ENCODE measurements around the gene RGS6.

Gene RGS6

DNA sequence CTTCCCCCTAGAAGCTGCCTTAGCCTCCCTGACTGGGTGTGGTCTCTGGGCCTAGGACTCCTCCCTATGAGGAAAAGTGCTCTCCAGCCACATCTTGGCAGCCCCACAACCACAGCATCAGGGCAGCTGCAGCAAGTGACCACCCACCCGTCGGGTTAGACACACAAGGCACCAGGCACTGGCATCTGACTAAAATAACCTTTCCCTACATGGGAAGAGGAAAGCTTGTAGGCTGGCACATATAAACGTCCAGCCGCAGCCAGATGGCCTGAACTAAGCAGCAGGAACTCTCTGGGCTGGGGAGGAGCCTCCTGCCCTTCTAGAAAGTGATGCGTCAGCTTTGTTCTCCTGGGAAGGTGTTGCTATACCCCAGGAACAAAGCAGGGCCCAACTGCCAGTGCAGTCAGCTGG lies 632.9 kb downstream of the RGS6 start:
- Histone ChIP-seq H3K27me3 (replicated peaks) (no peaks in the 10 kb centered on the region), H3K4me3 (ENCODE audit: low read depth, low read length) (no peak overlapping the region), H3K36me3 (replicated peaks) (no peaks in the 10 kb centered on the region), H3K27ac (no peak overlapping the region)
- in situ Hi-C loops (cut with HindIII; ENCODE audit: low pct_ligation_motif_present, low sequenced_read_pairs): no loop called here
- DNase-seq: no peak
- TF ChIP-seq, protein P1, sequence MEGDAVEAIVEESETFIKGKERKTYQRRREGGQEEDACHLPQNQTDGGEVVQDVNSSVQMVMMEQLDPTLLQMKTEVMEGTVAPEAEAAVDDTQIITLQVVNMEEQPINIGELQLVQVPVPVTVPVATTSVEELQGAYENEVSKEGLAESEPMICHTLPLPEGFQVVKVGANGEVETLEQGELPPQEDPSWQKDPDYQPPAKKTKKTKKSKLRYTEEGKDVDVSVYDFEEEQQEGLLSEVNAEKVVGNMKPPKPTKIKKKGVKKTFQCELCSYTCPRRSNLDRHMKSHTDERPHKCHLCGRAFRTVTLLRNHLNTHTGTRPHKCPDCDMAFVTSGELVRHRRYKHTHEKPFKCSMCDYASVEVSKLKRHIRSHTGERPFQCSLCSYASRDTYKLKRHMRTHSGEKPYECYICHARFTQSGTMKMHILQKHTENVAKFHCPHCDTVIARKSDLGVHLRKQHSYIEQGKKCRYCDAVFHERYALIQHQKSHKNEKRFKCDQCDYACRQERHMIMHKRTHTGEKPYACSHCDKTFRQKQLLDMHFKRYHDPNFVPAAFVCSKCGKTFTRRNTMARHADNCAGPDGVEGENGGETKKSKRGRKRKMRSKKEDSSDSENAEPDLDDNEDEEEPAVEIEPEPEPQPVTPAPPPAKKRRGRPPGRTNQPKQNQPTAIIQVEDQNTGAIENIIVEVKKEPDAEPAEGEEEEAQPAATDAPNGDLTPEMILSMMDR (IDR thresholded peaks at IDR 0.05; ENCODE audit: low read depth, low read length, missing control alignments): no peak

GRCh38 chr14:72565917-72566316 lies 633.7 kb downstream of the RGS6 start:
- Histone ChIP-seq H3K27me3 (replicated peaks) (no peaks in the 10 kb centered on the region), H3K4me3 (ENCODE audit: low read depth, low read length) (no peak overlapping the region), H3K36me3 (replicated peaks) (no peaks in the 10 kb centered on the region), H3K27ac (no peak overlapping the region)
- in situ Hi-C loops (cut with HindIII; ENCODE audit: low pct_ligation_motif_present, low sequenced_read_pairs): no loop called here
- no peak for DNase-seq
- TF ChIP-seq, protein P1 (IDR thresholded peaks at IDR 0.05; ENCODE audit: low read depth, low read length, missing control alignments): no peak

DNA sequence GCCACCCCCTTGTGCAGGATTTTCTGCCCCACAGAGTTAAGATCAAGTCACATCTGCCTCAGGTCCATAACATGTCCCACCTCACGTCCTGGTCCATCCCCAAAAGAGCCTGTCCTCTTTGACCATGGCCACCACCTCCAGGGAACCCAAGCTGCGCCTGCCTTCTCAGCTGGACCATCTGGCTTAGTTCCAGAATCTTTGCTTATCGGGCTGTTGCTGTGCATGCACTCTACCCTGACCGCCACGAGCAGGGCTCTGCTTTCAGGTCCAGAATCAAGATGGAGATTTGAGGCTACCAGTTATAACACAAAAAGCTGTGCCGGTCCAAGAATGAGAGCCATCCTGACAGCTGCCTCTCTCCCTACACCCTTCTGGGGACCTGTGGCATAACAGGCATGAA lies 635.0 kb downstream of the RGS6 start:
- in situ Hi-C loops (cut with HindIII; ENCODE audit: low pct_ligation_motif_present, low sequenced_read_pairs): no loop called here
- TF ChIP-seq, protein P1 (IDR thresholded peaks at IDR 0.05; ENCODE audit: low read depth, low read length, missing control alignments): no peak
- no peak overlapping the region for H3K4me3 ChIP-seq (ENCODE audit: low read depth, low read length)
- no peak overlapping the region for H3K27ac ChIP-seq
- no peak for DNase-seq
- no peaks in the 10 kb centered on the region for H3K36me3 ChIP-seq (replicated peaks)
- no peaks in the 10 kb centered on the region for H3K27me3 ChIP-seq (replicated peaks)

GRCh38 chr14:72568296-72568992 lies 636.2 kb downstream of the RGS6 start:
- H3K27ac ChIP-seq: no peak overlapping the region
- TF ChIP-seq, protein P1 (IDR thresholded peaks at IDR 0.05; ENCODE audit: low read depth, low read length, missing control alignments): no peak
- no peaks in the 10 kb centered on the region for H3K27me3 ChIP-seq (replicated peaks)
- no peaks in the 10 kb centered on the region for H3K36me3 ChIP-seq (replicated peaks)
- in situ Hi-C loops (cut with HindIII; ENCODE audit: low pct_ligation_motif_present, low sequenced_read_pairs): no loop called here
- no peak for DNase-seq
- no peak overlapping the region for H3K4me3 ChIP-seq (ENCODE audit: low read depth, low read length)

- no peak overlapping the region for H3K4me3 ChIP-seq (ENCODE audit: low read depth, low read length)
- in situ Hi-C loops (cut with HindIII; ENCODE audit: low pct_ligation_motif_present, low sequenced_read_pairs): no loop called here
- no peak for DNase-seq
- TF ChIP-seq, protein P1 (IDR thresholded peaks at IDR 0.05; ENCODE audit: low read depth, low read length, missing control alignments): no peak
- H3K27me3 ChIP-seq (replicated peaks): no peaks in the 10 kb centered on the region
- no peak overlapping the region for H3K27ac ChIP-seq
- no peaks in the 10 kb centered on the region for H3K36me3 ChIP-seq (replicated peaks)
Observed at GRCh38 chr14:72573725-72574417, 641.6 kb downstream of the RGS6 start.

Data from brain microvascular endothelial cell (primary cell).